Astrocyte of the spinal cord (primary cell): ENCODE results near the gene IL11RA.
A peak's percentile ranks its signal among the peaks of the same experiment; 100 is the strongest.

ENCODE experiments used
- DNase-seq: peaks from one replicate; pipeline ENCODE4 v3.0.0; 2011; ENCODE audit warnings: low read depth, low spot score
- H3K4me3 ChIP-seq: 2 replicates; pipeline ENCODE4 v1.5.1; 2011; ENCODE audit warnings: low read depth, mild to moderate bottlenecking, low read length, moderate library complexity
- in situ Hi-C: cut with HindIII; loops from 2 replicates; pipeline ENCODE4 v1.10.0; 2017; ENCODE audit warnings: low sequenced_read_pairs
- TF ChIP-seq, protein P1 (sequence below): IDR thresholded peaks from 2 replicates; pipeline ENCODE4 v1.5.1; 2012; ENCODE audit warnings: low read depth, mild to moderate bottlenecking, low read length, inconsistent platforms

IL11RA gene

GRCh38 chr9:34659592-34660253 is 7.7 kb downstream of the IL11RA start:
- no peak overlapping the region for H3K4me3 ChIP-seq
- no peak for DNase-seq
- in situ Hi-C loops: no loop called here
- TF ChIP-seq, protein P1, sequence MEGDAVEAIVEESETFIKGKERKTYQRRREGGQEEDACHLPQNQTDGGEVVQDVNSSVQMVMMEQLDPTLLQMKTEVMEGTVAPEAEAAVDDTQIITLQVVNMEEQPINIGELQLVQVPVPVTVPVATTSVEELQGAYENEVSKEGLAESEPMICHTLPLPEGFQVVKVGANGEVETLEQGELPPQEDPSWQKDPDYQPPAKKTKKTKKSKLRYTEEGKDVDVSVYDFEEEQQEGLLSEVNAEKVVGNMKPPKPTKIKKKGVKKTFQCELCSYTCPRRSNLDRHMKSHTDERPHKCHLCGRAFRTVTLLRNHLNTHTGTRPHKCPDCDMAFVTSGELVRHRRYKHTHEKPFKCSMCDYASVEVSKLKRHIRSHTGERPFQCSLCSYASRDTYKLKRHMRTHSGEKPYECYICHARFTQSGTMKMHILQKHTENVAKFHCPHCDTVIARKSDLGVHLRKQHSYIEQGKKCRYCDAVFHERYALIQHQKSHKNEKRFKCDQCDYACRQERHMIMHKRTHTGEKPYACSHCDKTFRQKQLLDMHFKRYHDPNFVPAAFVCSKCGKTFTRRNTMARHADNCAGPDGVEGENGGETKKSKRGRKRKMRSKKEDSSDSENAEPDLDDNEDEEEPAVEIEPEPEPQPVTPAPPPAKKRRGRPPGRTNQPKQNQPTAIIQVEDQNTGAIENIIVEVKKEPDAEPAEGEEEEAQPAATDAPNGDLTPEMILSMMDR: no peak

DNA sequence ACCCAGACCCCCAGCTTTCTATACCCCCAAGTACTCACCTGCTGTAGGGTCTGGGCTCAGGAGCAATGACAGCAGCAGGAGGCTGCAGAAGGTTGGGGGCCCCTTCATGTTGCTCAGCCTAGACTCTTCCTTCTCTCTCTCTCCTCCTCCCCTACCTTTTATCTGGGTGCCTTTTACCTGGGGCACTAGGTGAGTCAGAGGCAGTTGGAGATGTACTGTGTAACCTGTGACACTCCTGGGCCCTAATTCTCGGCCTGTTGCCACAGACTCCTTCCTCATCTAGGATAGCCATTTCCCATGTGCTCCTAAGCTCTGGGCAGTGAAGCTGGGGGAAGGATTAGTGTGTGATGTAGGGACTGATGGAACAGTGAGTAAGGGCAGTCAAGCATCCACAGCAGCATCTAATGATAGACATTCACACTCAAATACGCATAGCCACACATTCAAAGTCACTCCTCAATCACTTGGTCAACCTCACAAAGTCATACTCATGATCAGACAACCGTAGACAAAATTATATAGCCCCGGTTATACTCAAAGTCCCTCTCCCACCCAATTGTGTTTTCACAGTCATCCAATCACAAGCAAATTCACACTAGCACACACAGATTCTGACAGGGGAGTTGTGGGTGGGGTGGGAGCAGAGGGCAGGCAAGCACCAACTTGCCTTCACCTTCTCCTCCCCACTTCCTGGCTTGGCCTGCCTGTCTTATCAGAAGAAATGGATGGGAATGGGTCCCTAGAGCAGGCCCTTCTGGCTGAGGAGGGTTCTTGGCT is 10.7 kb downstream of the IL11RA start, which contains the start of gene CCL27:
Gene CCL27, minus strand, starts transcription at position 132 of the 777 bp plus-strand sequence. Its CDS starts 24 bp downstream, at position 108.
- TF ChIP-seq, protein P1: no peak
- DNase-seq: no peak
- no peak within 1 kb of the TSS for H3K4me3 ChIP-seq
- in situ Hi-C loops: no loop called here

GRCh38 chr9:34663303-34663605 is 11.3 kb downstream of the IL11RA start:
- TF ChIP-seq, protein P1: no peak
- no peak for DNase-seq
- in situ Hi-C loops: no loop called here
- H3K4me3 ChIP-seq: no peak overlapping the region

- peak; percentile 66 for DNase-seq
- peak overlapping the region; percentile 85 for H3K4me3 ChIP-seq
- in situ Hi-C loops: no loop called here
- TF ChIP-seq, protein P1: peak; percentile 94
These were observed 12.5 kb downstream of the IL11RA start for GRCh38 chr9:34664281-34665066.

GRCh38 chr9:34665067-34665380 is 13.0 kb downstream of the IL11RA start:
- peak overlapping the region; percentile 85 for H3K4me3 ChIP-seq
- DNase-seq: no peak
- TF ChIP-seq, protein P1: no peak
- in situ Hi-C loops: no loop called here

DNA sequence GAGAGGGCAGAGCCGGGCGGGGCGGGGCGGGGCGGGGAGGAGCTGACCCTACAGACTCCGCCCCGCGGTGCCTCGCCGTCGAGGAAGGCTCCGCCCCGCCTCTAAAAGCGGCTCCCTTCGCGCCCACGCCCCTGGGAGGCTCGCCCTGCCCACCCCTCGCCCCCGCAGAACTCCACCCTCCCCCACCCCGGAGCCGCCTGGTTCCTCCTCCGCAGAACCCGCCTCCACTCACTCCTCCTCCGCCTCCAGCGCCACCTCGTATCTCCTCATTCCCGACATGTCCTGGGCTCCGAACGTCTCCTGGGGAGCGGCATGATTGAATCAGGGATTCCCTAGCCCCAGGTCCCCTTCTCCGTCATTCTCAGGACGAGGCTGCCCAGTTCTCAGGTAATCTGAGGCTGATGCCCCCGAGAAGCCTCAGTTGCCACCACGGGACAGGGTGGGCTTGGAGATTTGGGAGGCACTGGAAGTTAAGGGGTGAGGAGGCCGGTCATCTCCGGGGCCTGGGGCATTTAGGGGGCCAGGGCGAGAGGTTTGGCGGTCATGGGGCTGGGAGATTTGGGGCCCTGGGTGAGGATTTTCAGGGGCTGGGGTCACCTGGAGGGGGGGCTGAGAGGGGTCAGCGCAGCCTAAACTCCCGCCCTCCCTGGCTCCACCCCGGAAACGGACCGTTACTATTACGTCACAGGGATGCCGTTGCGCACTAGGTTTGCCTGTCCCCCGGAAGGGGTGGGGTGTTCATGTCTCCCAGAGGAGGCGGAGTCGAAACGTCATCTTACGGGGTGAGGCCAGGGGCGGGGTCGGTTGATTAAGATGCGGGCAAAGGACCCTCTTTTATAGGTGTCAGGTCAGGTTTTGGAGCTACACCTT is 13.6 kb downstream of the IL11RA start:
- TF ChIP-seq, protein P1: no peak
- DNase-seq: peak; percentile 93
- peak overlapping the region; percentile 85 for H3K4me3 ChIP-seq
- in situ Hi-C loops: no loop called here
